SH-SY5Y (cell line): Measurements from ENCODE around the gene ERBB2.

Source experiments
- GATA2 ChIP-seq: IDR thresholded peaks from 2 replicates; pipeline ENCODE4 v1.6.1; 2011; ENCODE audit warnings: mild to moderate bottlenecking, low read depth, low read length
- GATA3 ChIP-seq: IDR thresholded peaks from 2 replicates; pipeline ENCODE4 v1.6.1; 2011; ENCODE audit warnings: low read depth, mild to moderate bottlenecking, low read length, moderate library complexity

Gene ERBB2

GRCh38 chr17:39755554-39756379 is 55.9 kb downstream of the ERBB2 start:
- no peak for TF ChIP-seq GATA3
- TF ChIP-seq GATA2: no peak

DNA sequence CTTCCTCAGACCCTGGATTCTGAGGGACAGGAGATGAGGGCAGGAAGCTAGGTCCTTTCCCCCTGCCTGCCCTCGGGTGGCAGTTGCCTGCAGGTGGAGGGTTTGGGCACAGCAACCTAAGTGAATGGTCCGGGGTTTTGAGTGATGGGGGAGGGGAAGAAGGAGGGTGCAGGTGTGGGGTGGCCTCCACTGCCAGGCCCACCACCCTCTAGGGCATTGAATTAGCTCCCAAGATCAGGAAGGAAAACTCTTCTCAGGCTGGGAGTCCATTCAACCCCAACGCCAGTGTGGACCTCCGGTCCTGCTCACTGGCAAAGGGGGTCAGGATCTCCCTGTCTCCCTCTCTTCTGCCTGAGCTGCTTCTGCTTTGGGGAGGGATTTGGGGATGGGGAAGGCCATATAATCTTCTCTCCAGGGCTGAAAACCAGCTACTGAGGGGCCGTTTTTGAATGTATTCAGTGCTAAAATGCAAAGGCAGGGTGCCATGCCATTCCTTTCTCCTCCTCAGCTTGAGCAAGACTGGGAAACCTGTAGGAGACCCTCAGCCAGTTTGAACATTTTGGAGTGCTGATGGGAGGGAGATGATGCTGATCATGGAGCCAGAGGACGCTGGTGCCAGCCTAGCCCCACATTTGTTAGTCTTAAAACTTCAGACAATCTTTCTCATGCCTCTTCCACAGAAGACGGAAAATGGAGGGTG is 56.7 kb downstream of the ERBB2 start:
- TF ChIP-seq GATA3: no peak
- TF ChIP-seq GATA2: no peak

GRCh38 chr17:39757176-39757662 is 57.4 kb downstream of the ERBB2 start:
- TF ChIP-seq GATA2 (no peak), GATA3 (no peak)

GRCh38 chr17:39757931-39758873 is 58.3 kb downstream of the ERBB2 start:
- TF ChIP-seq GATA2 (no peak), GATA3 (no peak)

GRCh38 chr17:39759204-39759603 is 59.3 kb downstream of the ERBB2 start:
- TF ChIP-seq GATA3 (no peak), GATA2 (no peak)

DNA sequence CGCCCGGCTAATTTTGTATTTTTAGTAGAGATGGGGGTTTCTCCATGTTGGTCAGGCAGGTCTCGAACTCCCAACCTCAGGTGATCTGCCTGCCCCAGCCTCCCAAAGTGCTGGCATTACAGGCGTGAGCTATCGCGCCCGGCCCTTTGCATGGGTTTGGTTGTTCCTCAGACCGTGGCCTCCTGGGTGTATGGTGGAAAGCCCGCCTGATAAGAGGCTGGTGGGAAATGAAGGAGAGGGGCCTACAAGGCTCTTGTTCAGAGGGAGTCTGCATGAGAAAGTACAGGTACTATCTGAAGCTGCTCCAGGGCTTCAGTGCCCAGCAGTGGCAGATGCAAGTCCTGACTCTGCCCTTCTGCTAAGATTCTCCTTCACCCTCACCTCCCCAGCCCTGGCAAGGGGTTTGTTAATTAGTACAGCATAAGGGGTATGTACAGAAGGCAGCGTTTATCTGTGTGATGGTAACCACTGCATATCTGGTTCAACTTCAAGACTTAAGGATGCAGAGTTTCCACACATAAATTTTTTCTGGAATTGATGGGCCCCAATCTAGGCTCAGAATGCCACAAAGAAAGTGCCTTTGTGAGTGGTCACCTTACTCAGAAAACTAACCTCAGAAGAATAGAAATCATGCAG is 62.1 kb downstream of the ERBB2 start:
- TF ChIP-seq GATA2 (no peak), GATA3 (no peak)

GRCh38 chr17:39763051-39763820 is 63.4 kb downstream of the ERBB2 start:
- no peak for TF ChIP-seq GATA3
- no peak for TF ChIP-seq GATA2

DNA sequence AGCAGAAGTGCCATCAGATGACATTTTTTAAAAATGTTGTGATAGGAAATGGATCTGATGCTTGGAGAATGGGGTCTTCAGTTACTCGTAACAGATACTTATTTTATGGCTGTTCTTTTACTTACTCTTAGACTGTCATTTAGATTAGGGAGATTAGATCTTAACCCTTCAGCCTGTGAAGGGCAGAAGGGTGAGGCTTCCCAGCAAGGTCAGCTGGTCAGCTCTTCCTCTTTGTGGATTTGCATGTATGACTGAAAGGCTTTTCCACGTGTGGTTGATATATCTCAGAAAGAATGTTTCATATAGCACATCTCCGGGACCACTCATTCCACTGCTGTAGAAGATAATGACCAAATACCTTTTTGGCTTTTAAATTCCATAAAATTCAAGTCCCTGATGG is 65.3 kb downstream of the ERBB2 start:
- no peak for TF ChIP-seq GATA3
- TF ChIP-seq GATA2: no peak

DNA sequence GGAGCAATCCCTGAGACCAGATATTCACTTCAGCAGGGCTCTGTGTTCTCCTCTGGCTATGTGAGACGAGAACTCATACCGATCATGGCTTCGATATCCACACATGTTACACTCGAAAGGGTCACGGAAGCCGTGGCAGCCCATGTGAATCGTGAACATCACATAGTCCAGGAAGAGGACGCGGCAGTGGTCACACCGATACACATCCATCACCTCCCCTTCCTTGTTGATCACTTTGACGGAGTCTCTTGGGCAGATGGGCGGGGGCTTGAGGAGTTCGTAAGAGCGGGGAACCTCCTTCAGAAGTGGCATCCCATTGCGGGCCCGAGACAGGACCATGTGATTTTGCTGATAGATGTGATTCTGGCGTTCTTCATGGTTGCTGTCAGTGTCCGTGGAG is 65.9 kb downstream of the ERBB2 start:
- TF ChIP-seq GATA2: no peak
- no peak for TF ChIP-seq GATA3

- TF ChIP-seq GATA3 (no peak), GATA2 (no peak)
Observed at GRCh38 chr17:39767147-39767546, 67.3 kb downstream of the ERBB2 start.

DNA sequence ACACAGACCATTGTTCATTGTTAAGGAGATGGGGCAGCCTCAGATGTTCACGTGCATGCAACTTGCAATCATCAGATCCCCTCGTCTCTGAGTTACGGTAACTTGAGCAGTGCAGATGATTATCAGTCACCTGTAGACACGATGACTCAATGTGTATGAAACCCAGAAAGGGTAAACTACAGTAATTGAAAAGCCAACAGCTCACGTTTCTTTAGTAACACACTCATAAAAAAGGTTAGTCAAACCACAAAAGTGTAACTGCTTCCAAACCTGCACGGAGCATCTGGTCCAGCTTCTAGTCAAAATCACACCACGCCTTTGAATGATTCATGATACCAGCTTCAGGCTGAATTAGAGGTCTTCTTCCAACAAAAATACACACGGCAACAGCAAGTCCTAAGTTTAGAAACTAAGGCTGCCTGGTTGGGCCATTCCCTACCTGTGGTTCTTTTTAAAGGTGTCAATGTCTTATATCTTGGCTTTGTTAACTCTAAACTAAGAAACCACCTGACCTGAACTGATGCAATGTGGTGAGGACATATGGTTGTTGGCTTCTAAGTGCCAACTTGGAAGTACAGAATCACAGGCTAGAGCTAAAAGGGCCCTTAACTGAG is 70.2 kb downstream of the ERBB2 start:
- TF ChIP-seq GATA3 (no peak), GATA2 (no peak)

- TF ChIP-seq GATA2: no peak
- TF ChIP-seq GATA3: no peak
Observed at GRCh38 chr17:39772415-39772814, 72.6 kb downstream of the ERBB2 start.
